T-cell (primary cell): ENCODE results near the gene POU2F3. TPM values are rescaled to one million over a fixed set of nuclear protein-coding genes. Genes with fewer than 3 reads are reported as not detected.
A peak's percentile ranks its signal among the peaks of the same experiment; 100 is the strongest.

Experiments used
- ATAC-seq, 4 experiments: fragments of 200-7000 bp in 3 of 4; fragments of 150-1000 bp in 1 of 4; cut with Tn5 transposase; replicated peaks in 1 of 4; 1 replicate in 3 of 4; 2 replicates in 1 of 4; pipeline ENCODE4 v1.10.0; 2021; ENCODE audit warnings: moderate library complexity in 3 of 4, mild to moderate bottlenecking in 2 of 4, moderate number of reproducible peaks in 1 of 4
- CTCF ChIA-PET, 2 donors: fragments of 300-600 bp; sonication (Branson Sonifier 250); formaldehyde crosslinking; loops; one replicate each; lab custom pipeline; 2022; ENCODE audit warnings: antibody characterized with exemption in 2 of 2; lab: Charles Lee
- POLR2A ChIA-PET, 2 donors: fragments of 300-600 bp; sonication (Branson Sonifier 250); formaldehyde crosslinking; loops; one replicate each; lab custom pipeline; 2022; ENCODE audit warnings: antibody characterized with exemption in 2 of 2; lab: Charles Lee
- DNase-seq, 35 experiments: peaks; one replicate each; pipeline versions ENCODE4 v3.0.0 to v3.0.0-alpha.2; 2013 to 2023
- H3K27ac ChIP-seq: one replicate; pipeline ENCODE4 v1.5.1; 2013; ENCODE audit warnings: low read length
- H3K27me3 ChIP-seq, 2 experiments: replicated peaks in 1 of 2; 1 replicate in 1 of 2; 2 replicates in 1 of 2; pipeline versions ENCODE4 v1.6.1 to v1.7.0; 2013; ENCODE audit warnings: low read length in 1 of 2, mixed read lengths in 1 of 2; ENCODE audit not compliant: control insufficient read depth in 2 of 2, insufficient read depth in 2 of 2; ENCODE audit errors: extremely low read depth in 1 of 2
- H3K36me3 ChIP-seq, 2 donors: 1 replicate in 1 of 2; 2 replicates in 1 of 2; pipeline versions ENCODE4 v1.6.1 to v1.7.0; 2013; ENCODE audit warnings: low read length in 1 of 2; ENCODE audit not compliant: control insufficient read depth in 2 of 2, insufficient read depth in 1 of 2; ENCODE audit errors: extremely low read depth in 1 of 2
- H3K4me1 ChIP-seq, 2 experiments: 1 replicate in 1 of 2; 2 replicates in 1 of 2; pipeline versions ENCODE4 v1.6.1 to v1.7.0; 2013; ENCODE audit warnings: low read length in 2 of 2, mixed read lengths in 1 of 2; ENCODE audit not compliant: insufficient read depth in 2 of 2, control insufficient read depth in 1 of 2; ENCODE audit errors: extremely low read depth in 1 of 2
- H3K4me3 ChIP-seq, 2 donors: 1 replicate in 1 of 2; 2 replicates in 1 of 2; pipeline versions ENCODE4 v1.5.1 to v1.7.0; 2013; ENCODE audit warnings: mild to moderate bottlenecking in 2 of 2, low read length in 1 of 2, moderate library complexity in 1 of 2; ENCODE audit not compliant: control insufficient read depth in 1 of 2; ENCODE audit errors: extremely low read depth in 1 of 2
- H3K9me3 ChIP-seq: 2 replicates; pipeline ENCODE4 v1.7.0; 2013
- H3K27ac Mint-ChIP-seq, 2 donors: one replicate each; pipeline ENCODE4 v1.8.0; 2020 to 2021; ENCODE audit warnings: mild to moderate bottlenecking in 2 of 2, mixed read lengths in 2 of 2
- H3K27me3 Mint-ChIP-seq, 2 donors: one replicate each; pipeline ENCODE4 v1.8.0; 2021 to 2022; ENCODE audit warnings: mixed read lengths in 2 of 2
- H3K36me3 Mint-ChIP-seq: one replicate; pipeline ENCODE4 v1.8.0; 2021; ENCODE audit warnings: mixed read lengths
- H3K4me1 Mint-ChIP-seq, 3 donors: one replicate each; pipeline ENCODE4 v1.8.0; 2020 to 2022; ENCODE audit warnings: mixed read lengths in 3 of 3, mild to moderate bottlenecking in 1 of 3
- H3K4me3 Mint-ChIP-seq, 3 donors: one replicate each; pipeline ENCODE4 v1.8.0; 2020 to 2022; ENCODE audit warnings: mild to moderate bottlenecking in 3 of 3, mixed read lengths in 3 of 3, moderate library complexity in 3 of 3
- H3K9me3 Mint-ChIP-seq, 3 donors: one replicate each; pipeline ENCODE4 v1.8.0; 2020 to 2022; ENCODE audit warnings: mixed read lengths in 3 of 3
- WGBS: methylation state at CpG from one replicate; pipeline ENCODE4 v1.1.5; 2013; ENCODE audit warnings: missing lambda C conversion rate; ENCODE audit not compliant: insufficient coverage; 5-methylcytosine and 5-hydroxymethylcytosine counted together
- total RNA-seq, 35 experiments: library from RNA in 6 of 35; stranded (reverse) in 6 of 35; fragments of 120-200 nt in 1 of 35; gene quantifications; one replicate each; pipeline versions ENCODE4 v1.2.1 to v1.2.4 and lab custom pipeline; 2013 to 2026

POU2F3 gene
- total RNA-seq, 5 donors from 2014 or later (not counting 1 experiment from before 2014, with no cell fraction given) = not detected

- no peak overlapping the region for H3K27ac ChIP-seq
Observed at GRCh38 chr11:120289426-120289825, 49.5 kb downstream of the POU2F3 start.

DNA sequence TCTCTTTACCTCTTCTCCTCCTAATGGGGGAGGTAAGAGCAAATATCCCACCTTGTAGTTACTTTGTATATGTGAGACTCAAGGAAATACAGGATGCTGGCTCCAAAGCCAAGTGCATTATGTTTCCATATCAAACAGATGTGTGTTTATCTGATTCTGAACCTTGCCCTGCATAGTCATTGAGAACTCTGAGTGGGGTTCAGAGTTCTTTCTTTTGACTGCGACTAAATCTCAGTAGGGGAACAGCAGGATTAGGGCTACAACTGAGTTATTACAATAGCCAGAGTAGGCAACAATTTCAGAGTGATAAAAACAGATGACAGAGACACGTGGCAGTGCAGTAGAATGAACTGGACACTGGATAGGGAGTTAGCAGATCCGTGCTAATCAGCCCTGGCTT is 51.0 kb downstream of the POU2F3 start:
- Mint-ChIP-seq H3K27me3 (peaks cover 33 to 54% of the 10 kb centered on the region in 2 donors), H3K27ac (no peak overlapping the region), H3K36me3 (no peaks in the 10 kb centered on the region), H3K4me3 (no peak overlapping the region), H3K9me3 (no peaks in the 10 kb centered on the region), H3K4me1 (no peaks in the 10 kb centered on the region)
- WGBS = 20% methylated on average over 3 of the region's 3 CpGs
- ATAC-seq = no peak
- no peaks in the 10 kb centered on the region for H3K9me3 ChIP-seq
- CTCF ChIA-PET = interaction anchor here in 1 of 2 donors (1.7 kb wide), 1 partner anchor 11 kb away, joined by 4 read pairs; no protein-coding TSS in a partner anchor
- no peak for DNase-seq
- no peaks in the 10 kb centered on the region for H3K4me1 ChIP-seq
- POLR2A ChIA-PET = no interaction called here
- peaks cover 2 to 11% of the 10 kb centered on the region in 2 experiments for H3K27me3 ChIP-seq
- H3K27ac ChIP-seq = no peak overlapping the region
- H3K4me3 ChIP-seq = no peak overlapping the region
- no peaks in the 10 kb centered on the region for H3K36me3 ChIP-seq

More at GRCh38 chr11:120289426-120289825, 49.5 kb downstream of the POU2F3 start:
- Mint-ChIP-seq H3K4me3 (peak overlapping the region in 1 of 3 donors; percentile 6), H3K27me3 (peaks cover 29 to 44% of the 10 kb centered on the region in 2 donors), H3K27ac (no peak overlapping the region), H3K4me1 (no peaks in the 10 kb centered on the region), H3K36me3 (no peaks in the 10 kb centered on the region), H3K9me3 (no peaks in the 10 kb centered on the region)
- Histone ChIP-seq H3K27me3 (peaks cover 2 to 11% of the 10 kb centered on the region in 2 experiments), H3K4me3 (no peak overlapping the region), H3K9me3 (no peaks in the 10 kb centered on the region), H3K36me3 (no peaks in the 10 kb centered on the region), H3K4me1 (no peaks in the 10 kb centered on the region)
- DNase-seq (no peak), ATAC-seq (no peak)
- ChIA-PET POLR2A (no interaction called here), CTCF (no interaction called here)
- 57% methylated on average over 6 of the region's 9 CpGs for WGBS

DNA sequence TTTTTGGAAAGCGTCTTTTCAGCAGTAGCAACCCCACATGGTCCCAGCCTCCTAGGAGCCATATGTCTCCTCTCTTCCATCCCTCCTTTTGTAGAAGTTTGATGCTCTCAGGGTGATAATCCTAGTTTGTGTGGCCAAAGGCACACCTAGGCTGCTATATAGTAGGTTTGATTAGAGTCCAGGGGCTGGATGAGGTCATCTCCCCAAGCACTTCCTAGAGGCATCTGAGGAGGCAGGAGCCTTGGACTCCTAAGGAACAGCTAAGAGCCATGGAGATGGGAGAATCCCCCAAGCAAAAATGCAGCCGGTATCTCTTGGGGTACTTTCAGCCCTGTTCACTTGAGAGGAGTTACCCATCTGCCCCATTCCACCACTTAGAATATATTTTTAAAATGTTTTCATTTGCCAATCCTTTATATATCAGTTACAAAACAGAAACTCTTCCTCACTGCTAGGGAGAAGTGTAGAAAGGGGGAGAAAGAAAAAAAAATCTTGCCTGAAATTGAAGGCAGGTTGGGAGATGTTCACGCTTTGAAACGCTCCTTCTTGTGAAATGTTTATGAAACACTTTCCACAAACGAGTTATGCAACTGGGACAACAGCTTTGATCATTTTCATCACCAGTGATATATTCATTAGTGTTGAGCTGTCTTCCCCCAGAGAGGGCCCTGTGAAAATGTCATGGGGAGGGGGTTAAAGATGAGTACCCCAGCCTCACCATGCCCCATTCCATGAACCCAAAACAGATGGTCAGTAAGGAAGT is 53.3 kb downstream of the POU2F3 start:
- CTCF ChIA-PET = no interaction called here
- Mint-ChIP-seq H3K4me3 (no peak overlapping the region), H3K27me3 (peaks cover 36 to 59% of the 10 kb centered on the region in 2 donors), H3K9me3 (no peaks in the 10 kb centered on the region), H3K4me1 (no peaks in the 10 kb centered on the region), H3K27ac (no peak overlapping the region), H3K36me3 (no peaks in the 10 kb centered on the region)
- no peak overlapping the region for H3K27ac ChIP-seq
- no CpG with 5 or more reads among the region's 5 CpGs for WGBS
- H3K4me3 ChIP-seq = no peak overlapping the region
- DNase-seq (no peak), ATAC-seq (no peak)
- POLR2A ChIA-PET = no interaction called here
- peaks cover 2 to 15% of the 10 kb centered on the region in 2 experiments for H3K27me3 ChIP-seq
- no peaks in the 10 kb centered on the region for H3K4me1 ChIP-seq
- H3K9me3 ChIP-seq = no peaks in the 10 kb centered on the region
- no peaks in the 10 kb centered on the region for H3K36me3 ChIP-seq

DNA sequence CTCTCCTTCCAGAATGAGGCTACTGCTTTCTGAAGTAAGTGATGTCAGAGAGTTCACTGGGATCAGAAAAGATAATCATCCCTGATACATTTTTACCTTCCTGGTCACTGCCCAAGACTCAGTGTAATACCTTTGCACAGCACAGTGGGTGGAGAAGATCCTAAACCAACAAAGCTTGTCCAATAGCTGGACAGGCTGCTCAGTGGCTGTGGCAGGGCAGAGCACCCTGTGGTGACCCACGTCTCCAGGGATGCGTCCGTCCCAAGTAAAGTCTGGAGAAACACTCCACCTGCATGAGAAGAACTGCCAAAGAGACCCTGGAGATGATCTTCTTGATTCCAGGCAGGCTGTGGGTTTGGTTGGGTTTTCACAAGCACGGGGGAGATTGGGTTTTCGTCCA is 54.2 kb downstream of the POU2F3 start:
- no peak overlapping the region for H3K27ac Mint-ChIP-seq
- H3K9me3 ChIP-seq = no peaks in the 10 kb centered on the region
- CTCF ChIA-PET = no interaction called here
- H3K27me3 ChIP-seq = peaks cover 2 to 15% of the 10 kb centered on the region in 2 experiments
- no peak overlapping the region for H3K4me3 ChIP-seq
- DNase-seq (no peak), ATAC-seq (no peak)
- H3K27me3 Mint-ChIP-seq = peaks cover 43 to 59% of the 10 kb centered on the region in 2 donors
- no peaks in the 10 kb centered on the region for H3K36me3 Mint-ChIP-seq
- H3K9me3 Mint-ChIP-seq = no peaks in the 10 kb centered on the region
- WGBS = 88% methylated on average over 3 of the region's 5 CpGs
- H3K4me1 Mint-ChIP-seq = no peaks in the 10 kb centered on the region
- no peak overlapping the region for H3K27ac ChIP-seq
- POLR2A ChIA-PET = no interaction called here
- no peaks in the 10 kb centered on the region for H3K36me3 ChIP-seq
- H3K4me1 ChIP-seq = no peaks in the 10 kb centered on the region
- H3K4me3 Mint-ChIP-seq = no peak overlapping the region

- Histone ChIP-seq H3K27ac (no peak overlapping the region), H3K4me3 (no peak overlapping the region), H3K27me3 (peaks cover 2 to 21% of the 10 kb centered on the region in 2 experiments), H3K36me3 (no peaks in the 10 kb centered on the region), H3K4me1 (no peaks in the 10 kb centered on the region), H3K9me3 (no peaks in the 10 kb centered on the region)
- Mint-ChIP-seq H3K4me3 (no peak overlapping the region), H3K9me3 (no peaks in the 10 kb centered on the region), H3K36me3 (no peaks in the 10 kb centered on the region), H3K27me3 (peaks cover 49 to 54% of the 10 kb centered on the region in 2 donors), H3K27ac (no peak overlapping the region), H3K4me1 (no peaks in the 10 kb centered on the region)
- DNase-seq (no peak), ATAC-seq (no peak)
- WGBS = 33% methylated on average over 2 of the region's 4 CpGs
- CTCF ChIA-PET = interaction anchor here in 1 of 2 donors (0.5 kb wide), 1 partner anchor 13 kb away, joined by 3 read pairs; no protein-coding TSS in a partner anchor
- POLR2A ChIA-PET = no interaction called here
Observed at GRCh38 chr11:120295099-120295498, 55.2 kb downstream of the POU2F3 start.

- CTCF ChIA-PET = no interaction called here
Observed at GRCh38 chr11:120296554-120296953, 56.6 kb downstream of the POU2F3 start.

More at GRCh38 chr11:120296554-120296953, 56.6 kb downstream of the POU2F3 start:
- no peaks in the 10 kb centered on the region for H3K4me1 Mint-ChIP-seq
- Histone ChIP-seq H3K27ac (no peak overlapping the region), H3K4me3 (no peak overlapping the region), H3K9me3 (no peaks in the 10 kb centered on the region), H3K4me1 (no peaks in the 10 kb centered on the region), H3K36me3 (no peaks in the 10 kb centered on the region), H3K27me3 (peaks cover 0 to 25% of the 10 kb centered on the region in 2 experiments)
- no peaks in the 10 kb centered on the region for H3K36me3 Mint-ChIP-seq
- H3K9me3 Mint-ChIP-seq = no peaks in the 10 kb centered on the region
- DNase-seq = no peak
- no peak for ATAC-seq
- POLR2A ChIA-PET = no interaction called here
- H3K4me3 Mint-ChIP-seq = no peak overlapping the region
- H3K27me3 Mint-ChIP-seq = peaks cover 43 to 50% of the 10 kb centered on the region in 2 donors
- WGBS = no CpG with 5 or more reads among the region's 5 CpGs
- H3K27ac Mint-ChIP-seq = no peak overlapping the region
